Cerebellar nuclear complex (tissue), 1 donor: ENCODE measurements around the gene ACVR1C.
"Not testable (repeated sequence)": the region's sequence is repeated elsewhere in the genome, so short reads cannot be mapped to it uniquely, and the experiment has no call there.

Source experiments
- DNase-seq, 2 experiments: peaks; one replicate each; lab custom pipeline; 2025; lab: John Stamatoyannopoulos, UW

Gene ACVR1C

GRCh38 chr2:157574165-157574564, 54.5 kb downstream of the ACVR1C start:
- DNase-seq, result no peak

DNA sequence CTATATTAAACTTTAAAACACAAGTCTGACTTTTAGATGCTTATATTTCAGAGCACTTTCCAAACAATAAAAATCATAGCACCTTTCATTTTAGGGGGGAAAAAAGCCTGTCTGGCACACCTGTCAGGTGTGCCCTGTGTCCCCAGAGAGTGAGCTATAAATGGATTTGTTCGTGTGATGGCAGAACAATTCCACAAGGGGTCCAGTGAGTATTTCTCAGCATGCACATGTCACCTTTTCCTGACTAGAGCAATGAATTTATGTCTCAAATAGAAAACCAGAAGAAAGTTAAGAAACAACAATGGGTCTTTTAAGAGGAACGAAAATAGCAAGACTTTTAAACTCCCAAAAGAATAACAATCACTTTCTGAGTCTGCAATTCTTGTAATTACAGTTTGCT, 55.9 kb downstream of the ACVR1C start:
- no peak for DNase-seq

- DNase-seq, result not testable (repeated sequence)
Observed at GRCh38 chr2:157566623-157567022, 62.0 kb downstream of the ACVR1C start.

DNA sequence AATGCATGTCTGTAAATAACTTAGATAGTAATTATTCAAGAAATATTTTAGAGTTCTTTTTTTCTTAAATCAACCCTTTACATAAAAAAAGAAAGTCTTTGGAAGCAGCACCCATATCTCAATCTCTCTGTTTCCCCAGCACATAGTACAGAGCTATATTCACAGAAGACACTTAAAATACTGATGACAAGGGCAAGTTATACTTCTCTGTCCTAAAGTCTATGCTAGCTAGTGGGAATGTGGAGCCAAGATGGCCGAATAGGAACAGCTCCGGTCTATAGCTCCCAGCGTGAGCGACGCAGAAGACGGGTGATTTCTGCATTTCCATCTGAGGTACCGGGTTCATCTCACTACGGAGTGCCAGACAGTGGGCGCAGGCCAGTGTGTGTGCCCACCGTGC, 62.6 kb downstream of the ACVR1C start:
- DNase-seq, result not testable (repeated sequence)

GRCh38 chr2:157565550-157565949, 63.1 kb downstream of the ACVR1C start:
- DNase-seq, result no peak

GRCh38 chr2:157559890-157560289, 68.8 kb downstream of the ACVR1C start:
- DNase-seq, result no peak

GRCh38 chr2:157559461-157559860, 69.2 kb downstream of the ACVR1C start:
- no peak for DNase-seq

DNA sequence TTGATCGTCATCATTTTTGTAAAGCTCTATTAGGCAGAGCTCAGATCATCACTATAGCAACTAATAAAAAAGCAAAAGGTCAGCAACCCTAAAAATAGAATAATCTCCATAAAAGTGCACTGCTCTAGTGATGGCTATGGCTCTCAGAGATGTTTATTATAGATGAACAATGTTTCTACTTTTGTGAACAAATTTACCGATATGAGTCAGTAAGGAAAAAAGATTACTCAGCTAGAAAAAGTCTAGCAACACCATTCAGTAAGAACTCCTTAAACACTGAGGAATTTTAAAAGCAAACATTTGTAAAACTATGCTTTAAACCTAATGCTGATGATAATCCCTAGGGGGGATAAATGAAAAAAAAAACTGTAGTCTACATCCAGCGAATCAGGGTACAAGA, 69.6 kb downstream of the ACVR1C start:
- DNase-seq, result no peak

DNA sequence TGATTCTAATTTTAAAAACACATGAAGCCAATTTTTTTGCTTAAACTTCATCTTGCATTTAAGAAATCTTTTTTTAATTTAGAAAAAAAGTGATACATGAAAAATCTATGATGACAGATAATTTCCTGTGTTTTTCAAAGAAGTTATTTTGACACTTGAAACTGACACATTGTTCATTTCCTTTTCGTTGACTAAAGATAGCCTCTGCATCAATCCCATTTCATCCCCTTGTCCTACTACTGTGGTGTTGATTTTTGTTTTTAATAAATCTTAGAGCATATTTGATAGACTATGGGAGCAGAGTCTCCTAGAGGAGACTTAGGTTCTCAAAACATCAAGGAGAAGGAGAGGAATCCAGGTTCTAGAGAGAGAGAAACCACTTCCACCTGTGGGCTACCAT, 70.9 kb downstream of the ACVR1C start:
- no peak for DNase-seq

DNA sequence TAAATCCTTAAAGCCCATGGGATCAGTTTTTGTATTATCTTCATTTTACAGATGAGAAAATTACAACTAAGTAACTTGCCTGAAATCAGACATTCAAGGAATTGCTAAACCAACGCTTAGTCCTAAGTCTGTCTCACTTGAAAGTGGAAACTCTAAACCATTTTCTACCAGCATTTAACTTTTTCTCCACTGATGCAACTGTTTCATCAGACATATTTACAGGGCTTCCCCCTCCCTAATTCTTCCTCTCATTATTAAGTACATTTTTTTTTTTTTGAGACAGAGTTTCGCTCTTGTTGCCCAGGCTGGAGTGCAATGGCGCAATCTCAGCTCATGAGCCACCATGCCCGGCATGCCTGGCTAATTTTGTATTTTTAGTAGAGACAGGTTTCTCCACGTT, 88.6 kb downstream of the ACVR1C start:
- no peak for DNase-seq

DNA sequence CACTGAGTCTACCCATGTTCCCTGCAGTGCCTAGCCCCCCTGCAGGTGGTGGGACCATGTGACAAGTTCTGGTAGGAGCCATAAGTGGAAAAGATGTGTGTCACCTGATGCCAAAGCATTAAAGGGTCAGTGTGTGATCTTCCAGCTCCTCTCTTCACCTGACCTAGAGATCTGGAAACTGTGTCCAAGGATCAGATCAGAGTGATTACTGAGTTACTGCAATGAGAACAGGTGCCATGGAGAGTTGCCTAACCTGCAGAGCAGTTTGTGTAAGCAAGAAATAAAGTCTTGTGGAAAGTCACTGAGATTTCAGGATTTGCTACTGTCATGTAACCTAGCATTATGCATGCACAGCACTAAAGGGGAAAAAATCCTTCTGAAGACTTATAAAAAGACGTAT, 90.6 kb downstream of the ACVR1C start:
- DNase-seq, result no peak

DNA sequence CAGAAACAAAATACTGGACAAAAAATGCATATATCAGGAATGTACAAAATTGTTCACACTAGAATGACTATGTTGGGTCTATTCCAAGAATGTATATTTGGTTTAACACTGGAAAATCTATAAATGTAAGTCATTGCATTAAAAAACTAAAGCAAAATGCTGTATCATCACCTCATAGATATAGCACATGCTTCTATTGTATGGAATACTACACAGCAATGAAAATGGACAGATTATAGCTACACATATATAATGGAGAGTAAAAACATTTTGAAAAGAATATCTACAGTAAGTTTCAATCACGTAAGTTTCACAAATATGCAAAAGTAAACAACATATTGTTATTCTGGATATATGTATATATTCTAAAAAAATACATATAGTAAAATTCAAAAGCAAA, 91.8 kb downstream of the ACVR1C start:
- DNase-seq, result no peak

DNA sequence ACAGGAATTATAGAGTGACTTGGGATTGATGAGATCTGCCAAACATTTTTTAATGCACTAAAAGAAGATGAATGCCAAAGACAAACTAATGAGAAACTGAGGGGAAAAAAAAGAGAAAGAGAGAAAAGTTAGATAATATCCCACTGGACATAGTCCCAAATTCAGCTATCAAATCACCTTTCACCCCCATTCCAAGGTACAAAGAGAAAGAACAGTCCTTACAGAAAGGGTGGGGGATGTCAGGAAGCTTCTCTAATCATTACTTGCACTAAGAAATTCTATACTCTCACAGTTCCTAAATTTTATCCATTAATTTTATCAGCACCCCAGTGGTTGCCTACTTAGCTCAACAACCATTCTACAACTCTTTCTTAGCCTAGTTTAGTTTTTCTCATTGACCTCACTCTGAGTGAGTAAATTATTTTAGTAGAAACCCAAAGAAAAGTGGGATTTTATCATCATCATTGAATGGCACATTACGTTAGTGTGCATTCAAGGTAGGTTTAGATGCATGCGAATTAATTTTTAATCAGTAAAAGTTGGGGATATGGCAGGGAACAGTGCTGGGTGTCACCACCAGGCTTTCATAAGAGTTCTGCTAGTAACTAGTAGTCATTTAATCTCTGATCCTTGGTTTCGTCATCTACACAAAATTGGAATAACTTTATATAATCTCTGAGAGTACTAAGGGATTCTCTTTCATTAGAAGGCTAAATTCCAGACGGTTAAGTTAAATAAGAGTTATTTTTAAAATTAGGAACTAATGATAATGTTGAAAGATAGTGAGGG, 99.5 kb downstream of the ACVR1C start:
- no peak for DNase-seq

DNA sequence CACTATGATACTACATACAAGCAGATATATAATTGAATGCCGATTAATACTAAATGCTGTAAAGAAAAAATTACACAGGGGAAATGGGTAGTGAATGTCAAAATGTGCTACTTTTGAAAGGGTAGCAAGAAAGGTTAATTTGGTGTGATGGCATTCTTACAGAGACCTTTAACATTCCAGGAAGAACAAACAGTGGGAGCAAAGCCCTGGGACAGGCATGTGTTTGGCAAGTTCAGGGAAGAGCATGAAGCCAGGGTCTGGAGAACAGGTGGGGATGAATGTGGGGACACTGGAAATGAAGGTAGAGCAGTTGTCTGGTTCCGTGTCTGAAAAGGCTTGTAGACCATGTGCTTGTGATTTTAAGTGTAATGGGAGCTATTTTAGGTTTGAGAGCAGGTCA, 102.6 kb downstream of the ACVR1C start:
- DNase-seq, result no peak

DNA sequence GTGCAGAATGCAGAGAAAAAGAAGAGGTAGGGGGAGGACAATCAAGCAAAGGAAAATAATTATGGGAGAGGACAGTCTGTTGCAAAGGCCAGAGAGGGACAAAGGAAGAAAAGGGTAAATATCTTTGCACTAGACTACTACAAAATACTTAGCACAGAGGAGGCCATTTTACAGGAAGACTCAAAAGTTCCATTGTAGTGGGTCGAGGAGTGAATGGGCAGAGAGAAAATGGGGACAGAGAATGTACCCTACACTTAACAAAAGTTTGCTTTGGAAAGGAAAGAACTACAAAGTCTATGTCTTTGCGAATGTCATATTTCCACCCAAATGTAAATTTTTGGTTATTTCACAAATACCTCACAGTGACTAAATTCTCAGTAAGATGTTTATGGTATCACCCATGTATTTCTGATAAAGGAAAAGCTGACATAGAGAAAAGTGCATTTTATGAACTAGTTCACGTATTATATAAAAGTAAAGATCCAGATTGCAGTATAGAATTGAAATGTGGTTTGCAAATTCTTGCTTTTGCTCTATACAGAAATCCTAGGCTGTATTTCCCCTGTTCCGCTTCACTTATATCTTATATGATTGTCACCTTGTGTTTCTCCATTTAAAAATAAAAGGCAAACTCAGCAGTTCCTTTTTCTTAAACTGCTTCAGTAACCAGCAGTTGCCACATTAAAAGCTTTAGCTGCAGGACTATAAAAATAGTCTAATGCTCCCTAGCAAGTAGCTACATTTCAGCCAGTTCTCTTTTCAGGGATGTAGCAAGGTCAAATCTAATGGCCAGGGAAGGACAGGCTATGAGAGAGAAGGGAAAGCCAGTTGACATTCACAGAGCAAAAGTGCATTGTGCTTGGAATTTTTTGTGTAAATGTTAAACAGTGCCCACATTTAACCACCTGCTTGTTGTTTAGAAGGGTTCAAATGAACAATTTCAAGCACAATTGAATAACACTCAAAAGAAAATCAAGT, 105.1 kb downstream of the ACVR1C start:
- no peak for DNase-seq

DNA sequence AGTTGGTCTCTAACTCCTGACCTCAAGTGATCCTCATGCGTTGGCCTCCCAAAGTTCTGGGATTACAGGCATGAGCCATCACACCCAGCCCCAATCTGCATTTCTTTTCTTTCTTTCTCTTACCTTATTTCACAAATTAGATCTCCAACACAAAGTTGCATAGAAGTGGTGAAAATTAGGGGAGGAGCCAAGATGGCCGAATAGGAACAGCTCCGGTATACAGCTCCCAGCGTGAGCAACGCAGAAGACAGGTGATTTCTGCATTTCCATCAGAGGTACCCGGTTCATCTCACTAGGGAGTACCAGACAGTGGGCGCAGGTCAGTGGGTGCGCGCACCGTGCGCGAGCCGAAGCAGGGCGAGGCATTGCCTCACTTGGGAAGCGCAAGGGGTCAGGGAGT, 113.7 kb downstream of the ACVR1C start:
- not testable (repeated sequence) for DNase-seq

DNA sequence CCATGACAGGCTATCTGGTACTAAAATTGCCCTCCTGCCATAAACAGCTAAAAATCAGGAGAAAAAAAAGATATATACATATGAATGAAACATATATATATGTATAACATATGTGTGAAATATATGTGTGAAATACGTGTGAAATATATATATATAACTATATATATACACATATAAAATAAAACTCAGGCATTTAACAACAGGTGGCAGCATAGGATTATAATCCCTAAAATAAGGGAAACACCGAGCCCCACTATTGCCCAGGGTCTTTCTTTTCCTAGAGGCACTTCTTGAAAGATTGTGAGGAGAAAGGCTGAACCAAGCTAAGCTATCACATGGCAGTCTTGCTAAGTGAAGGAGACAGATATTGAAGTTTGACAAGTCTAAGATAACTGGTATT, 118.9 kb downstream of the ACVR1C start:
- DNase-seq, result no peak

GRCh38 chr2:157508676-157509075, 120.0 kb downstream of the ACVR1C start:
- no peak for DNase-seq

DNA sequence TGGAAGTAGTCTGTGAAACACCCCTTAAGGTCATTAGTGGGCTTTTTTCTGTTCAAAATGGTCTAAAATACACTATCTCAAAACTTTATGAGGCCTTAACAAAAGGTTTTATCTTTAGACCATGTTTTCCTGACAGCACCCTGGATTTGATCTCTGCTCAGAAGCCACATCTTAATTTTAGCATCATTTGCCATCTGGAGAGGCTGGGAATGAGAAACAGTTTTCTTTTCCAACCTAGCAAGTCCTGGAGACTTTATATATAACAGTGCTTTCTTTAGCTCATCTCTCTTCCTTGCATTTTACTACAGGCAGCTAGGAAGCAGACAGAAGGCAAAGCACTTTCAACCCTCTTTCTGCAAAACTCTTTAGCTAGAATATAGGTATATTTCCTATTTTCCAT, 122.1 kb downstream of the ACVR1C start:
- DNase-seq, result no peak

GRCh38 chr2:157504623-157505022, 124.0 kb downstream of the ACVR1C start:
- no peak for DNase-seq

- no peak for DNase-seq
Observed at GRCh38 chr2:157501026-157501425, 127.6 kb downstream of the ACVR1C start.

DNA sequence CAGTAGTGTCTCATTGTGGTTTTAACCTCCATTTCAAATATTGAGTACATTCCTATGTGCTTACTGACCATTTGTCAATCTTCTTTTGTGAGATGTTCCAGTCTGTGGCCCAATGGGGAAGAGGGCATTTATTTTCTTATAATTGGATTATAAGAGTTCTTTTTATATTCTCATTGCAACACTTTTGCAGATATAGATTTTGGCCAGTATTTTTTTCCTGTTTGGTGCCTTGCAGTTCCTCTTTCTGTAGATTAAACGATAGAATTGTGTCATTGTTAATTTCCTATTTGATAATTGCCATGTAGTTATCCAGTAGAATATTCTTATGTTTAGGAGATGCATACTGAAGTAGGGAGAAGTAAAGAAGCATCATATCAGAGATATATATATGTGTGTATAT, 128.3 kb downstream of the ACVR1C start:
- DNase-seq, result no peak

GRCh38 chr2:157498483-157498882, 130.2 kb downstream of the ACVR1C start:
- no peak for DNase-seq
